Breast epithelium (tissue), 3 donors: Measurements from ENCODE around the gene KASH5.

ENCODE experiments used
- POLR2A ChIP-seq: fragments of 450-650 bp; IDR thresholded peaks from one replicate; pipeline ENCODE4 v1.6.1; 2016; ENCODE audit warnings: antibody characterized with exemption, mild to moderate bottlenecking, moderate library complexity
- POLR2AphosphoS5 ChIP-seq, 3 donors: sonication (generic); formaldehyde crosslinking; IDR thresholded peaks; one replicate each; pipeline ENCODE4 v1.6.1; 2017; ENCODE audit warnings: antibody characterized with exemption in 3 of 3
- TF ChIP-seq, protein P1 (sequence below), 3 donors: fragments of 450-650 bp; IDR thresholded peaks; one replicate each; pipeline ENCODE4 v1.5.1; 2016 to 2017; ENCODE audit warnings: antibody characterized with exemption in 3 of 3, mild to moderate bottlenecking in 3 of 3, moderate library complexity in 3 of 3

DNA sequence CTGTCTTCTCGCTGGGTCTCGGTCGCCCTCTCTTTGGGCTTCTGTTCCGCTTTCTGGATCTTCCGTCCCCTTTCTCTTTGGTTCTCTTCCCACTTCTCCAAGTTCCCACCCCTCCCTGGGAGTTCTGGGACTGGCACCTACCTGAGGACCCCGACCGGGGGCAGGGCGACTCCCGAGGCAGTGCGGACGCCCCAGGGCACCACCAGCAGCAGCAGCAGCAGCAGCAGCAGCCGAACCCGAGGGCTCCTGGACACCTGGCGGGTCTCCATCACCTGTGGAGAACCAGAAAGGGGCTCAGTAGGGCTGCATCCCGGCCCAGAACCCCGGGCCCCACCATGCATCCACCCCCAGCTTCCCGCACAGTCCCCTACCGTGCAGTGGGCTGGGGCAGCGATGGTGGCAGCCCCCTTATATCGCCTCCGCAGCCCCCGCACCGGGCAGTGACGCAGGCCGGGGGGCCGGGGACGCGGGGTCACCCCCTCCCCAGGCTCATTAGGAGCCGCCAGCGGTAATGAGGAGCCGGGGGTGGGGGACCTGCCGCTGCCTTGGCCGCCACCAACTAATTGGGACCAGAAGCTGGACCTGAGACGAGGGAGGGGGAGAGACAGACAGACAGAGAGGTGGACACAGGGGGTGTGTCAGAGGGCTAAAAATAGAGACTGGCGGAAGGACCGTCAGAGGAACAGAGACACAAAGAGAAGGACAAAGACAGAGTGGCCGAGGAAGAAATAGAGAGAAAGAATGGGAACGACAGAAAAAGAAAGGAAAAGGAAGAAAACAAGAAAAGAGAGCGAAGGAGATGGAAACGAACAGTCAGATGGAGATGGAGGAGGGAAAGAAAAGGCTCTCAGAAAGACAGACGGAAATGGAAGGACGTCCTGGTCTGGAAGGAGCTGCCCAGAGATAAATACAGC lies 35.3 kb downstream of the KASH5 start, which contains the start of gene PTH2:
- TF ChIP-seq, protein P1, sequence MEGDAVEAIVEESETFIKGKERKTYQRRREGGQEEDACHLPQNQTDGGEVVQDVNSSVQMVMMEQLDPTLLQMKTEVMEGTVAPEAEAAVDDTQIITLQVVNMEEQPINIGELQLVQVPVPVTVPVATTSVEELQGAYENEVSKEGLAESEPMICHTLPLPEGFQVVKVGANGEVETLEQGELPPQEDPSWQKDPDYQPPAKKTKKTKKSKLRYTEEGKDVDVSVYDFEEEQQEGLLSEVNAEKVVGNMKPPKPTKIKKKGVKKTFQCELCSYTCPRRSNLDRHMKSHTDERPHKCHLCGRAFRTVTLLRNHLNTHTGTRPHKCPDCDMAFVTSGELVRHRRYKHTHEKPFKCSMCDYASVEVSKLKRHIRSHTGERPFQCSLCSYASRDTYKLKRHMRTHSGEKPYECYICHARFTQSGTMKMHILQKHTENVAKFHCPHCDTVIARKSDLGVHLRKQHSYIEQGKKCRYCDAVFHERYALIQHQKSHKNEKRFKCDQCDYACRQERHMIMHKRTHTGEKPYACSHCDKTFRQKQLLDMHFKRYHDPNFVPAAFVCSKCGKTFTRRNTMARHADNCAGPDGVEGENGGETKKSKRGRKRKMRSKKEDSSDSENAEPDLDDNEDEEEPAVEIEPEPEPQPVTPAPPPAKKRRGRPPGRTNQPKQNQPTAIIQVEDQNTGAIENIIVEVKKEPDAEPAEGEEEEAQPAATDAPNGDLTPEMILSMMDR (IDR thresholded peaks at IDR 0.05) = no peak
- TF ChIP-seq POLR2A (no peak), POLR2AphosphoS5 (IDR thresholded peaks at IDR 0.05) (no peak)
